ENCODE results near the gene LRP1B. TPM values are rescaled to one million over a fixed set of nuclear protein-coding genes. Genes with fewer than 3 reads are reported as not detected.

Gene LRP1B
- total RNA-seq, 1 donor from 2014 or later, result not detected

DNA sequence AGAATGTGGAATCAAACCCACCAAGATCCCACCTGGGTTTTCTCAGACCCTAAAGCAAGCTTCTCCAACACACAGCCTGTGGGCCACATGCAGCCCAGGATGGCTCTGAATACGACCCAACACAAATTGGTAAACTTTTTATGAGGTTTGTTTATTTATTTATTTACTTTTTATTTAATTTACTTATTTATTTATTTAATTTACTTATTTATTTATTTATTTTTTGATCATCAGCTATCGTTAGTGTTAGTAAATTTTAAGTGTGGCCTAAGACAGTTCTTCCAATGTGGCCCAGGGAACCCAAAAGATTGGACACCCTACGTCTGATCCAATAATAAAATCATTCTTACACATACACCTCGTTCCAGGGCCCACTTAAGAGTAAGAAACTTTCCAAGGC is 1451.1 kb downstream of the LRP1B start:
- CTCF ChIA-PET, result no interaction called here
- H3K27ac Mint-ChIP-seq, result no peak overlapping the region
- H3K27me3 Mint-ChIP-seq, result no peaks in the 10 kb centered on the region
- DNase-seq, result no peak
- intact Hi-C loops (cut with micrococcal nuclease), result no loop called here
- TF ChIP-seq, protein P1, sequence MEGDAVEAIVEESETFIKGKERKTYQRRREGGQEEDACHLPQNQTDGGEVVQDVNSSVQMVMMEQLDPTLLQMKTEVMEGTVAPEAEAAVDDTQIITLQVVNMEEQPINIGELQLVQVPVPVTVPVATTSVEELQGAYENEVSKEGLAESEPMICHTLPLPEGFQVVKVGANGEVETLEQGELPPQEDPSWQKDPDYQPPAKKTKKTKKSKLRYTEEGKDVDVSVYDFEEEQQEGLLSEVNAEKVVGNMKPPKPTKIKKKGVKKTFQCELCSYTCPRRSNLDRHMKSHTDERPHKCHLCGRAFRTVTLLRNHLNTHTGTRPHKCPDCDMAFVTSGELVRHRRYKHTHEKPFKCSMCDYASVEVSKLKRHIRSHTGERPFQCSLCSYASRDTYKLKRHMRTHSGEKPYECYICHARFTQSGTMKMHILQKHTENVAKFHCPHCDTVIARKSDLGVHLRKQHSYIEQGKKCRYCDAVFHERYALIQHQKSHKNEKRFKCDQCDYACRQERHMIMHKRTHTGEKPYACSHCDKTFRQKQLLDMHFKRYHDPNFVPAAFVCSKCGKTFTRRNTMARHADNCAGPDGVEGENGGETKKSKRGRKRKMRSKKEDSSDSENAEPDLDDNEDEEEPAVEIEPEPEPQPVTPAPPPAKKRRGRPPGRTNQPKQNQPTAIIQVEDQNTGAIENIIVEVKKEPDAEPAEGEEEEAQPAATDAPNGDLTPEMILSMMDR (IDR thresholded peaks at IDR 0.05), result no peak
- no peaks in the 10 kb centered on the region for H3K36me3 Mint-ChIP-seq (ENCODE audit: low read depth)
- no peaks in the 10 kb centered on the region for H3K9me3 Mint-ChIP-seq
- POLR2A ChIA-PET, result no interaction called here
- no peak for ATAC-seq (ENCODE audit: low read depth)
- H3K4me3 Mint-ChIP-seq, result no peak overlapping the region
- H3K4me1 Mint-ChIP-seq, result no peaks in the 10 kb centered on the region

DNA sequence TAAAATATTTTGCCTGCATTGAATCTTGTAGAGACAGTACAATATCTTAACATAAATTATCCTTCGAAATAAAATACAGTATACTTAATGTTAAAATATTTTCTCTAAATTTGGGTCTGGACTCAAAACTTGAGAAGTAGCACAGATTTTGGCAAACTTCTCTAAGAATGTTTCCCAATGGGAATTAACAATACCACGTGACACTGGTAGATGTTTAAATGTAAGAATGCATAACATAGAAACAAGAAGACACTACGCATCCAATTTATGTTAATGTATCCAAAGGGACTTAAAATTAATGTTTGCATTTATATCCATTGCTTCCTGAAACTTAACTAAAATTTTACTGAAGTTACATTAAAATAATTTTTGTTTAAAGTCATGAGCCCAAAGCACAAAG is 1460.9 kb downstream of the LRP1B start:
- Mint-ChIP-seq H3K36me3 (ENCODE audit: low read depth) (no peaks in the 10 kb centered on the region), H3K4me1 (no peaks in the 10 kb centered on the region), H3K9me3 (peaks cover 2% of the 10 kb centered on the region), H3K4me3 (no peak overlapping the region), H3K27me3 (no peaks in the 10 kb centered on the region), H3K27ac (no peak overlapping the region)
- intact Hi-C loops (cut with micrococcal nuclease), result no loop called here
- TF ChIP-seq, protein P1 (IDR thresholded peaks at IDR 0.05), result no peak
- ChIA-PET POLR2A (no interaction called here), CTCF (no interaction called here)
- DNase-seq (no peak), ATAC-seq (ENCODE audit: low read depth) (no peak)

DNA sequence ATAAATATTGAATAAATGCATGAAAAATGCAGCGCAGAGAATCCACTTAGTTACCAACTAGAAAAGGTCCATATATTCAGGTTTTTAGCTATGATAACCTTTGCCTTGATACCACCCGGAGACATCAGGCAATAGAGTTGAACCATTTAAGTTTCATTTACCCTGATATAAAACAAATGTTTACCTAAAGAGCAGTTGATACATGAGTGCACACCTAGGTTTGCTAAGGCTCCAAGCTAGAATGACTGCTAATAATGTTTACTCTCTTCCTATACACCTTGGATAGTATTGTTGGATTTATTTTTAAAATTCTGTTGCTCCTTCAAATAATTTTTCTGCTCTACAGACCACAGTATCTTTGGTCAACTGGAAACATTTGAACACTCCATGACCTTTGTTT is 1463.6 kb downstream of the LRP1B start:
- peaks cover 2% of the 10 kb centered on the region for H3K9me3 Mint-ChIP-seq
- DNase-seq (no peak), ATAC-seq (ENCODE audit: low read depth) (no peak)
- H3K4me1 Mint-ChIP-seq, result no peaks in the 10 kb centered on the region
- H3K27ac Mint-ChIP-seq, result no peak overlapping the region
- no peaks in the 10 kb centered on the region for H3K27me3 Mint-ChIP-seq
- ChIA-PET POLR2A (no interaction called here), CTCF (no interaction called here)
- TF ChIP-seq, protein P1 (IDR thresholded peaks at IDR 0.05), result no peak
- intact Hi-C loops (cut with micrococcal nuclease), result no loop called here
- H3K36me3 Mint-ChIP-seq (ENCODE audit: low read depth), result no peaks in the 10 kb centered on the region
- H3K4me3 Mint-ChIP-seq, result no peak overlapping the region

DNA sequence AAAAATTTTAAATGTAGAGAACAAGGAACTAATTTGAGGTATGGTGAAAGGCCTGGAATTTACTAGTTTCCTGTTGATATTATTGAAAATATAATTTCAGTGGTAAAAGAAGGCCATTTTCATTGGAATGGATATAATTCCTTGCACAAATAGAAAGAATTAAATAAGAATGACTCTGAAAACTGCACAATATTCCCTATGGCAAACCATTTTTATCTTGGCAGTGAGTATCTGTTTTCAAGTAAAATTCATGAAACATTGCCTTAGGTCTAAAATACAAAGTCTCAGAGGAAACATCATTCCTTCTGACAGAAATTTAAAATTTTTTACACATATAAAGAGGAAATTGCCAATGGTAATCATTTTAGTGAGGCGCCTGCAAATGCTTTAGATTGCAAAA is 1468.3 kb downstream of the LRP1B start:
- Mint-ChIP-seq H3K36me3 (ENCODE audit: low read depth) (no peaks in the 10 kb centered on the region), H3K27me3 (no peaks in the 10 kb centered on the region), H3K9me3 (no peaks in the 10 kb centered on the region), H3K4me1 (no peaks in the 10 kb centered on the region), H3K27ac (no peak overlapping the region), H3K4me3 (no peak overlapping the region)
- intact Hi-C loops (cut with micrococcal nuclease), result no loop called here
- POLR2A ChIA-PET, result no interaction called here
- ATAC-seq (ENCODE audit: low read depth), result no peak
- DNase-seq, result no peak
- CTCF ChIA-PET, result no interaction called here
- TF ChIP-seq, protein P1 (IDR thresholded peaks at IDR 0.05), result no peak

DNA sequence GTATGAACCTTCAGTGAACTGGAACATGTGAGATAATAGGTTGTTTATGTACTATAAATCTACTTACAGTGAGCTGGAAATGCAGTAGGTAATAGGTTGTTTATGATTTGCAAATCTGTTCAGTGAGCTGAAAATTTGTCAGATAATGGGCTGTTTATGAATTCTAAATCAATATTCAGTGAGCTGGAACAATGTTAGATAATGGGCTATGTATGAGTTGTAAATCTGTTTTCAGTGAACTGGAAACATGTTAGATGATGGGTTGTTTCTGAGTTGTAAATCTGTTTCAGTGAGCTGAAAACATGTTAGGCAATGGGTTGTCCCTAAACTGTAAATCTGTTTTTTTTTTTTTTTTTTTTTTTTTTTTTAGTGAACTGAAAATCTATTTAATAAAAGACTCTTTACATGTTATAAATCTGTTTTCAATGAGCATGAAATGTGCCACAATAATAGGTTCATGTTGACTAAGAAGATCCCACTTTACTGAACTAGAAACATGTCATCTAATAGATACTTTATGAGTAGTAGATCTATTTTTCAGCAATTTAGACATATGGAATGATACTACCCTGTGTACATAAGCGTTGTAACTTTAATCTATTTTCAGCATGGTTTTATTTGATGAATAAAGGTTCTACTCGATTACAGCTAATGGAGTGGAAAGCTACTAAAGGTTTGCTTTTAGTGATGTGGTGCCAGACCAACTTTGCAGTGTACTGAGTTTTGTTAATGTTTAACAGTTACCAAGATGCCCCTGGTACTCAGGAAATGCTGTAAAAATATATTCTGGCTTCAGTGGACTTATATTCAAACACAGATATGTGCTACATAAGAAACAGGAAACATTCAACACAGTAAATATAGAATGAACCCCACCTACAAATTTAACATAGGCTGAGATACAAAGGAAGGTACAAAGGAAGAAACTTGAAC is 1471.8 kb downstream of the LRP1B start:
- TF ChIP-seq, protein P1 (IDR thresholded peaks at IDR 0.05), result no peak
- intact Hi-C loops (cut with micrococcal nuclease), result no loop called here
- Mint-ChIP-seq H3K27me3 (no peaks in the 10 kb centered on the region), H3K27ac (no peak overlapping the region), H3K9me3 (no peaks in the 10 kb centered on the region), H3K4me1 (no peaks in the 10 kb centered on the region), H3K4me3 (no peak overlapping the region), H3K36me3 (ENCODE audit: low read depth) (no peaks in the 10 kb centered on the region)
- ChIA-PET POLR2A (no interaction called here), CTCF (no interaction called here)
- no peak for DNase-seq
- no peak for ATAC-seq (ENCODE audit: low read depth)

Data from activated B cell treated with CpG ODN at 0.5 μM for 24 hours (primary cell).